Liver (tissue), 9 donors: Measurements from ENCODE around the gene PDCD10. TPM values are rescaled to one million over a fixed set of nuclear protein-coding genes. Genes with fewer than 3 reads are reported as not detected.

Experiments
- DNase-seq: peaks from one replicate; pipeline ENCODE4 v3.0.0-alpha.2; 2017; ENCODE audit warnings: low spot score
- H3K27ac ChIP-seq, 2 donors: one replicate each; pipeline ENCODE4 v1.7.0; 2013; ENCODE audit warnings: inconsistent platforms in 2 of 2, low read length in 2 of 2, control low read depth in 1 of 2, low read depth in 1 of 2, mild to moderate bottlenecking in 1 of 2
- H3K27me3 ChIP-seq, 4 donors: one replicate each; pipeline versions ENCODE4 v1.6.1 to v1.7.0; 2013; ENCODE audit warnings: low read length in 3 of 4, inconsistent platforms in 1 of 4, mild to moderate bottlenecking in 1 of 4, moderate library complexity in 1 of 4; ENCODE audit not compliant: control insufficient read depth in 4 of 4, insufficient read depth in 4 of 4
- H3K36me3 ChIP-seq, 4 donors: one replicate each; pipeline versions ENCODE4 v1.6.1 to v1.7.0; 2013; ENCODE audit warnings: low read length in 3 of 4, mild to moderate bottlenecking in 3 of 4, low read depth in 1 of 4, moderate library complexity in 1 of 4; ENCODE audit not compliant: control insufficient read depth in 4 of 4, insufficient read depth in 3 of 4
- H3K4me1 ChIP-seq, 4 donors: one replicate each; pipeline versions ENCODE4 v1.6.1 to v1.7.0; 2013; ENCODE audit warnings: low read length in 3 of 4, mild to moderate bottlenecking in 3 of 4, moderate library complexity in 1 of 4; ENCODE audit not compliant: control insufficient read depth in 4 of 4, insufficient read depth in 4 of 4
- H3K4me3 ChIP-seq, 3 donors: one replicate each; pipeline versions ENCODE4 v1.6.1 to v1.7.0; 2013; ENCODE audit warnings: low read length in 3 of 3, control low read depth in 1 of 3, low read depth in 1 of 3, mild to moderate bottlenecking in 1 of 3
- H3K9ac ChIP-seq, 2 donors: one replicate each; pipeline ENCODE4 v1.7.0; 2013; ENCODE audit warnings: low read length in 2 of 2, mild to moderate bottlenecking in 2 of 2, moderate library complexity in 2 of 2, control low read depth in 1 of 2, low read depth in 1 of 2
- H3K9me3 ChIP-seq, 4 donors: one replicate each; pipeline versions ENCODE4 v1.6.1 to v1.7.0; 2013; ENCODE audit warnings: low read length in 3 of 4; ENCODE audit not compliant: control insufficient read depth in 4 of 4
- CTCF ChIP-seq: fragments of 150-350 bp; IDR thresholded peaks from 2 replicates; pipeline ENCODE4 v1.5.1; 2017; ENCODE audit warnings: improper control_type of control experiment, low read depth, low read length; ENCODE audit not compliant: missing input control
- EGR1 ChIP-seq, 2 donors: IDR thresholded peaks; 2 replicates each; pipeline ENCODE4 v1.6.1; 2016 to 2018; ENCODE audit warnings: antibody characterized with exemption in 2 of 2, low read depth in 2 of 2
- FOXA1 ChIP-seq: IDR thresholded peaks from 2 replicates; pipeline ENCODE4 v1.6.1; 2016; ENCODE audit warnings: antibody characterized with exemption
- FOXA2 ChIP-seq: IDR thresholded peaks from 2 replicates; pipeline ENCODE4 v1.6.1; 2016; ENCODE audit warnings: antibody characterized with exemption
- GABPA ChIP-seq, 2 donors: IDR thresholded peaks in 1 of 2; conservative IDR thresholded peaks in 1 of 2; 2 replicates each; pipeline ENCODE4 v1.6.1; 2016; ENCODE audit warnings: antibody characterized with exemption in 2 of 2, mild to moderate bottlenecking in 1 of 2, moderate library complexity in 1 of 2
- HNF4A ChIP-seq, 2 donors: conservative IDR thresholded peaks; 2 replicates each; pipeline ENCODE4 v1.6.1; 2016; ENCODE audit warnings: antibody characterized with exemption in 2 of 2, mild to moderate bottlenecking in 2 of 2
- HNF4G ChIP-seq: IDR thresholded peaks from 2 replicates; pipeline ENCODE4 v1.6.1; 2016; ENCODE audit warnings: antibody characterized with exemption
- JUND ChIP-seq, 2 donors: IDR thresholded peaks; 2 replicates each; pipeline ENCODE4 v1.6.1; 2016; ENCODE audit warnings: antibody characterized with exemption in 2 of 2
- MAX ChIP-seq: IDR thresholded peaks from 2 replicates; pipeline ENCODE4 v1.6.1; 2016; ENCODE audit warnings: antibody characterized with exemption
- NR2F2 ChIP-seq: IDR thresholded peaks from 2 replicates; pipeline ENCODE4 v1.6.1; 2016; ENCODE audit warnings: antibody characterized with exemption
- RAD21 ChIP-seq, 2 donors: IDR thresholded peaks; 2 replicates each; pipeline ENCODE4 v1.6.1; 2016; ENCODE audit warnings: antibody characterized with exemption in 2 of 2, mild to moderate bottlenecking in 2 of 2
- REST ChIP-seq: IDR thresholded peaks from 2 replicates; pipeline ENCODE4 v1.6.1; 2016; ENCODE audit warnings: antibody characterized with exemption, mild to moderate bottlenecking
- RXRA ChIP-seq, 2 donors: IDR thresholded peaks; 2 replicates each; pipeline ENCODE4 v1.6.1; 2017 to 2018; ENCODE audit warnings: antibody characterized with exemption in 2 of 2, mild to moderate bottlenecking in 1 of 2
- SP1 ChIP-seq: IDR thresholded peaks from 2 replicates; pipeline ENCODE4 v1.6.1; 2018; ENCODE audit warnings: antibody characterized with exemption, mild to moderate bottlenecking
- TAF1 ChIP-seq: conservative IDR thresholded peaks from 2 replicates; pipeline ENCODE4 v1.6.1; 2016; ENCODE audit warnings: antibody characterized with exemption, mild to moderate bottlenecking
- YY1 ChIP-seq: IDR thresholded peaks from 2 replicates; pipeline ENCODE4 v1.6.1; 2016; ENCODE audit warnings: antibody characterized with exemption, mild to moderate bottlenecking
- ZBTB33 ChIP-seq: IDR thresholded peaks from 2 replicates; pipeline ENCODE4 v1.6.1; 2016; ENCODE audit warnings: antibody characterized with exemption
- WGBS: extraction: QIAGEN DNeasy Blood & Tissue Kit; methylation state at CpG from one replicate; pipeline ENCODE4 v1.1.7; 2013; 5-methylcytosine and 5-hydroxymethylcytosine counted together
- polyA plus RNA-seq, 2 donors: library from polyadenylated mRNA; stranded (reverse) in 1 of 2; unstranded in 1 of 2; fragments of 200-250 nt in 1 of 2; fragments of >200 nt in 1 of 2; fragmentation: Nextera tagmentation in 1 of 2; extraction: Ambion mirVana in 1 of 2; gene quantifications; one replicate each; pipeline versions ENCODE4 v1.2.1 to v1.2.3, GENCODE V29; 2013 to 2015
- total RNA-seq, 2 donors: library from RNA; depleted of rRNA; stranded (reverse); fragments of >200 nt; gene quantifications; one replicate each; pipeline ENCODE4 v1.2.3, GENCODE V29; 2014
- donor health status: healthy.
- donor health status: healthy.
- donor health status: healthy.
- donor health status: healthy.
- donor health status: healthy.

PDCD10 gene
- total and polyA plus RNA-seq, 4 donors, result 17.5 to 84.0 (median 22.5) TPM

- no peak overlapping the region for H3K27ac ChIP-seq
- no peak overlapping the region for H3K9ac ChIP-seq
- WGBS, result 49% methylated on average over 1 of the region's 1 CpG
- DNase-seq, result no peak
- peaks cover 0 to 3% (median 0%) of the 10 kb centered on the region in 4 donors for H3K27me3 ChIP-seq
- peaks cover 0 to 9% (median 3%) of the 10 kb centered on the region in 4 donors for H3K9me3 ChIP-seq
- H3K4me1 ChIP-seq, result no peaks in the 10 kb centered on the region
- no peak overlapping the region for H3K4me3 ChIP-seq
- no peak for TF ChIP-seq FOXA2
- TF ChIP-seq MAX, result no peak
- no peak for TF ChIP-seq GABPA (IDR thresholded peaks at IDR 0.05 in 1 of 2, conservative IDR thresholded peaks at IDR 0.05 in 1 of 2)
- no peak for TF ChIP-seq EGR1 (IDR thresholded peaks at IDR 0.05; ENCODE audit: low read depth in 2 of 2)
- TF ChIP-seq JUND (IDR thresholded peaks at IDR 0.05), result no peak
- TF ChIP-seq RXRA (IDR thresholded peaks at IDR 0.05), result no peak
- TF ChIP-seq TAF1, result no peak
- no peak for TF ChIP-seq YY1
- no peaks in the 10 kb centered on the region for H3K36me3 ChIP-seq
Observed at GRCh38 chr3:167777356-167777755, 42.7 kb upstream of the PDCD10 start.

GRCh38 chr3:167776066-167776685, 41.5 kb upstream of the PDCD10 start:
- WGBS, result 84% methylated on average over 4 of the region's 4 CpGs
- Histone ChIP-seq H3K4me3 (no peak overlapping the region), H3K9me3 (peaks cover 0 to 9% (median 3%) of the 10 kb centered on the region in 4 donors), H3K4me1 (no peaks in the 10 kb centered on the region), H3K9ac (no peak overlapping the region), H3K27me3 (peaks cover 0 to 3% (median 0%) of the 10 kb centered on the region in 4 donors), H3K27ac (no peak overlapping the region), H3K36me3 (no peaks in the 10 kb centered on the region)
- no peak for TF ChIP-seq ZBTB33
- TF ChIP-seq NR2F2, result no peak
- no peak for TF ChIP-seq YY1
- no peak for TF ChIP-seq CTCF
- no peak for TF ChIP-seq TAF1
- TF ChIP-seq RXRA (IDR thresholded peaks at IDR 0.05), result no peak
- TF ChIP-seq MAX, result no peak
- TF ChIP-seq EGR1 (IDR thresholded peaks at IDR 0.05; ENCODE audit: low read depth in 2 of 2), result no peak
- no peak for TF ChIP-seq JUND (IDR thresholded peaks at IDR 0.05)
- no peak for TF ChIP-seq SP1
- no peak for TF ChIP-seq RAD21 (IDR thresholded peaks at IDR 0.05)
- TF ChIP-seq GABPA (IDR thresholded peaks at IDR 0.05 in 1 of 2, conservative IDR thresholded peaks at IDR 0.05 in 1 of 2), result no peak
- no peak for TF ChIP-seq REST
- TF ChIP-seq FOXA1, result no peak
- no peak for TF ChIP-seq HNF4G
- TF ChIP-seq HNF4A (conservative IDR thresholded peaks at IDR 0.05), result no peak
- no peak for TF ChIP-seq FOXA2
- DNase-seq, result no peak
